Suprapubic skin (tissue), 4 donors: ENCODE measurements around the gene ALDH1A2.

Experiments
- CTCF ChIP-seq, 2 donors: fragments of 200-600 bp in 1 of 2; fragments of 450-650 bp in 1 of 2; sonication (generic) in 1 of 2; IDR thresholded peaks; one replicate each; pipeline ENCODE4 v1.5.1; 2016 to 2019; ENCODE audit warnings: antibody characterized with exemption in 2 of 2, mild to moderate bottlenecking in 1 of 2, moderate library complexity in 1 of 2
- POLR2A ChIP-seq, 2 donors: fragments of 450-650 bp; IDR thresholded peaks; one replicate each; pipeline ENCODE4 v1.6.1; 2017; ENCODE audit warnings: antibody characterized with exemption in 2 of 2, mild to moderate bottlenecking in 2 of 2, moderate library complexity in 2 of 2
- POLR2AphosphoS5 ChIP-seq, 3 donors: sonication (generic); formaldehyde crosslinking; IDR thresholded peaks; one replicate each; pipeline ENCODE4 v1.6.1; 2017; ENCODE audit warnings: antibody characterized with exemption in 3 of 3

- TF ChIP-seq CTCF (IDR thresholded peaks at IDR 0.05) (no peak), POLR2AphosphoS5 (IDR thresholded peaks at IDR 0.05) (no peak), POLR2A (IDR thresholded peaks at IDR 0.05) (no peak)
Observed at GRCh38 chr15:57909388-57909787, 156.1 kb downstream of the ALDH1A2 start.
